ENCODE data around the gene SLC25A29. TPM values are rescaled to one million over a fixed set of nuclear protein-coding genes. Genes with fewer than 3 reads are reported as not detected.
"Not testable (repeated sequence)": the region's sequence is repeated elsewhere in the genome, so short reads cannot be mapped to it uniquely, and the experiment has no call there.

SLC25A29 gene
- total RNA-seq = 1 to 10 TPM; 5.5 to 6.5 TPM

GRCh38 chr14:100306101-100306997, at the start of gene SLC25A29:
Gene SLC25A29 (minus strand): TSS chr14:100306444. CDS start chr14:100306232, 212 bp downstream.
- Mint-ChIP-seq H3K4me1 (peaks cover 15% of the 10 kb centered on the region), H3K9me3 (no peaks in the 10 kb centered on the region), H3K4me3 (peak within 1 kb of the TSS; percentile 71), H3K27me3 (no peaks in the 10 kb centered on the region), H3K36me3 (no peaks in the 10 kb centered on the region), H3K27ac (no peak within 1 kb of the TSS)
- DNase-seq = peak; percentile 87

GRCh38 chr14:100350986-100351385, 44.7 kb upstream of the SLC25A29 start:
- no peak for DNase-seq
- Mint-ChIP-seq H3K27ac (peak overlapping the region; percentile 38), H3K4me3 (no peak overlapping the region), H3K9me3 (no peaks in the 10 kb centered on the region), H3K27me3 (no peaks in the 10 kb centered on the region), H3K4me1 (peaks cover 5% of the 10 kb centered on the region), H3K36me3 (peaks cover 78% of the 10 kb centered on the region)

GRCh38 chr14:100350276-100350926, 44.2 kb upstream of the SLC25A29 start:
- Mint-ChIP-seq H3K27me3 (no peaks in the 10 kb centered on the region), H3K27ac (peak overlapping the region; percentile 38), H3K36me3 (peaks cover 77% of the 10 kb centered on the region), H3K9me3 (no peaks in the 10 kb centered on the region), H3K4me1 (peaks cover 5% of the 10 kb centered on the region), H3K4me3 (no peak overlapping the region)
- no peak for DNase-seq

- Mint-ChIP-seq H3K4me3 (no peak overlapping the region), H3K36me3 (peaks cover 65% of the 10 kb centered on the region), H3K27me3 (no peaks in the 10 kb centered on the region), H3K9me3 (no peaks in the 10 kb centered on the region), H3K4me1 (peaks cover 5% of the 10 kb centered on the region), H3K27ac (peak overlapping the region; percentile 4)
- no peak for DNase-seq
Observed at GRCh38 chr14:100348784-100349685, 42.8 kb upstream of the SLC25A29 start.

GRCh38 chr14:100348253-100348729, 42.0 kb upstream of the SLC25A29 start:
- H3K4me1 Mint-ChIP-seq = peaks cover 7% of the 10 kb centered on the region
- no peak overlapping the region for H3K27ac Mint-ChIP-seq
- DNase-seq = no peak
- peaks cover 65% of the 10 kb centered on the region for H3K36me3 Mint-ChIP-seq
- H3K27me3 Mint-ChIP-seq = no peaks in the 10 kb centered on the region
- H3K4me3 Mint-ChIP-seq = no peak overlapping the region
- no peaks in the 10 kb centered on the region for H3K9me3 Mint-ChIP-seq

GRCh38 chr14:100346306-100347091, 40.3 kb upstream of the SLC25A29 start:
- no peak for DNase-seq
- H3K9me3 Mint-ChIP-seq = no peaks in the 10 kb centered on the region
- peak overlapping the region; percentile 53 for H3K27ac Mint-ChIP-seq
- peaks cover 13% of the 10 kb centered on the region for H3K4me1 Mint-ChIP-seq
- peaks cover 64% of the 10 kb centered on the region for H3K36me3 Mint-ChIP-seq
- no peaks in the 10 kb centered on the region for H3K27me3 Mint-ChIP-seq
- H3K4me3 Mint-ChIP-seq = no peak overlapping the region

GRCh38 chr14:100345711-100346110, 39.5 kb upstream of the SLC25A29 start:
- H3K4me3 Mint-ChIP-seq = no peak overlapping the region
- no peaks in the 10 kb centered on the region for H3K9me3 Mint-ChIP-seq
- no peaks in the 10 kb centered on the region for H3K27me3 Mint-ChIP-seq
- peaks cover 63% of the 10 kb centered on the region for H3K36me3 Mint-ChIP-seq
- no peak for DNase-seq
- H3K27ac Mint-ChIP-seq = peak overlapping the region; percentile 58
- H3K4me1 Mint-ChIP-seq = peaks cover 18% of the 10 kb centered on the region

GRCh38 chr14:100344657-100345056, 38.4 kb upstream of the SLC25A29 start:
- Mint-ChIP-seq H3K36me3 (peaks cover 65% of the 10 kb centered on the region), H3K4me1 (peaks cover 16% of the 10 kb centered on the region)
- H3K9me3 Mint-ChIP-seq, H3K27me3 Mint-ChIP-seq, DNase-seq, H3K27ac Mint-ChIP-seq, H3K4me3 Mint-ChIP-seq: not testable (repeated sequence)

- not testable (repeated sequence) for H3K9me3 Mint-ChIP-seq, H3K4me3 Mint-ChIP-seq, H3K27me3 Mint-ChIP-seq, DNase-seq
- peaks cover 16% of the 10 kb centered on the region for H3K4me1 Mint-ChIP-seq
- peak overlapping the region; percentile 13 for H3K27ac Mint-ChIP-seq
- H3K36me3 Mint-ChIP-seq = peaks cover 60% of the 10 kb centered on the region
Observed at GRCh38 chr14:100342826-100343225, 36.6 kb upstream of the SLC25A29 start.

- H3K27me3 Mint-ChIP-seq = no peaks in the 10 kb centered on the region
- H3K36me3 Mint-ChIP-seq = peaks cover 60% of the 10 kb centered on the region
- no peak overlapping the region for H3K4me3 Mint-ChIP-seq
- no peak for DNase-seq
- H3K27ac Mint-ChIP-seq = peak overlapping the region; percentile 28
- no peaks in the 10 kb centered on the region for H3K9me3 Mint-ChIP-seq
- peaks cover 16% of the 10 kb centered on the region for H3K4me1 Mint-ChIP-seq
Observed at GRCh38 chr14:100342195-100342594, 36.0 kb upstream of the SLC25A29 start.

- Mint-ChIP-seq H3K4me3 (no peak overlapping the region), H3K27ac (peak overlapping the region; percentile 69)
- no peak for DNase-seq
Observed at GRCh38 chr14:100341301-100342031, 35.2 kb upstream of the SLC25A29 start.

GRCh38 chr14:100340423-100340813, 34.2 kb upstream of the SLC25A29 start:
- DNase-seq = no peak
- no peak overlapping the region for H3K4me3 Mint-ChIP-seq

More at GRCh38 chr14:100341301-100342031, 35.2 kb upstream of the SLC25A29 start:
- Mint-ChIP-seq H3K4me1 (peaks cover 16% of the 10 kb centered on the region), H3K36me3 (peaks cover 62% of the 10 kb centered on the region), H3K9me3 (no peaks in the 10 kb centered on the region), H3K27me3 (no peaks in the 10 kb centered on the region)

GRCh38 chr14:100339766-100340422, 33.6 kb upstream of the SLC25A29 start:
- Mint-ChIP-seq H3K4me3 (no peak overlapping the region), H3K27ac (peak overlapping the region; percentile 69), H3K27me3 (no peaks in the 10 kb centered on the region), H3K9me3 (no peaks in the 10 kb centered on the region), H3K4me1 (peaks cover 16% of the 10 kb centered on the region), H3K36me3 (peaks cover 61% of the 10 kb centered on the region)
- no peak for DNase-seq

More at GRCh38 chr14:100340423-100340813, 34.2 kb upstream of the SLC25A29 start:
- peaks cover 58% of the 10 kb centered on the region for H3K36me3 Mint-ChIP-seq
- no peaks in the 10 kb centered on the region for H3K27me3 Mint-ChIP-seq
- no peaks in the 10 kb centered on the region for H3K9me3 Mint-ChIP-seq
- H3K4me1 Mint-ChIP-seq = peaks cover 16% of the 10 kb centered on the region
- H3K27ac Mint-ChIP-seq = peak overlapping the region; percentile 69

All from activated naive CD8-positive, alpha-beta T cell treated with anti-CD3 and anti-CD28 coated beads for 36 hours (primary cell).